ENCODE results near the gene SIGLECL1.

DNA sequence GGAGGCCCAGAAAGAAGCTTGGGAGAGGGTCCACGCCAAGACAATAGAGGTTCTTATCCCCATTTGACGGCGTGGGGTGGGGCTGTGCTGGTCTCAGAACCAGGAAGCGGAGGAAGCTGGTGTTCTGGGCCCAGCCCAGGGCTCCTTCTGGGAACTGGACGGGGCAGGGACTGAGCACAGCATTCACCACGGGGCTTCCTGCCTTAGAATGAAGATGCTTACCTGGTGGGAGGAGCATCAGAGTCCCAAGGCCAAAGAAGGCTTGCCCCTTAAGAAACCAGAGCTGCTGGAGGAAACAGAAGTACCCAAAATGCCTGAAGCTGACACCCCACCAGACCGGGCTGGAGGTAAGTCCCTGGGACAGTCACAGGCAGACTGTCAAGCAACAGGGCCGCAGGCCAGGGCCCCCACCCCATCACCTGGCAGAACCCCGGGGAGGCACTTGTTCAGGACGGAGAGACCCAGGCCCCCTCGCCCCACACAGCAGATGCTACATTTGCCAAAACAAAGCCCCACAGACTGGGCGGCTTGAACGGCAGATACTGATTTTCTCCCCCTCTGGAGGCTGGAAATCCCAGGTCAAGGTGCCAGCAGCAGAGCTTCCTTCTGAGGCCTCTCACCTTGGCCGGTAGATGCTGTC, 42.8 kb downstream of the SIGLECL1 start:
- TF ChIP-seq NFYB (IDR thresholded peaks at IDR 0.05; ENCODE audit: extremely low read depth, insufficient read length) (no peak), POLR2AphosphoS5 (IDR thresholded peaks at IDR 0.05; ENCODE audit: control insufficient read depth, insufficient read depth, low read depth, low read length) (no peak), CTCF (IDR thresholded peaks at IDR 0.05 in 2 of 3, conservative IDR thresholded peaks at IDR 0.05 in 1 of 3; ENCODE audit: insufficient read depth in 2 of 3, low read depth in 1 of 3, low read length in 3 of 3) (no peak), NFIC (IDR thresholded peaks at IDR 0.05) (no peak), ZBTB11 (CRISPR knock-in tag; IDR thresholded peaks at IDR 0.05) (no peak), POLR2A (conservative IDR thresholded peaks at IDR 0.05) (no peak), GABPA (tag; conservative IDR thresholded peaks at IDR 0.05; ENCODE audit: low read depth) (no peak), MLX (CRISPR knock-in tag; conservative IDR thresholded peaks at IDR 0.05) (no peak), CREB5 (CRISPR knock-in tag; IDR thresholded peaks at IDR 0.05) (no peak), ZNF253 (CRISPR knock-in tag; conservative IDR thresholded peaks at IDR 0.05) (no peak), SP2 (IDR thresholded peaks at IDR 0.05; ENCODE audit: extremely low read depth, low read depth, low read length, poor library complexity, severe bottlenecking) (no peak)
- TF ChIP-seq, protein P1, sequence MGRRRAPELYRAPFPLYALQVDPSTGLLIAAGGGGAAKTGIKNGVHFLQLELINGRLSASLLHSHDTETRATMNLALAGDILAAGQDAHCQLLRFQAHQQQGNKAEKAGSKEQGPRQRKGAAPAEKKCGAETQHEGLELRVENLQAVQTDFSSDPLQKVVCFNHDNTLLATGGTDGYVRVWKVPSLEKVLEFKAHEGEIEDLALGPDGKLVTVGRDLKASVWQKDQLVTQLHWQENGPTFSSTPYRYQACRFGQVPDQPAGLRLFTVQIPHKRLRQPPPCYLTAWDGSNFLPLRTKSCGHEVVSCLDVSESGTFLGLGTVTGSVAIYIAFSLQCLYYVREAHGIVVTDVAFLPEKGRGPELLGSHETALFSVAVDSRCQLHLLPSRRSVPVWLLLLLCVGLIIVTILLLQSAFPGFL (CRISPR knock-in tag; IDR thresholded peaks at IDR 0.05), result no peak
